HUES6 (cell line): Measurements from ENCODE around the gene GMDS.

ENCODE experiments used
- H3K27ac ChIP-seq: 2 replicates; pipeline ENCODE4 v1.7.0; 2013; ENCODE audit warnings: low read depth, mild to moderate bottlenecking, low read length, inconsistent platforms
- H3K27me3 ChIP-seq: 2 replicates; pipeline ENCODE4 v1.6.1; 2013; ENCODE audit warnings: low read length; ENCODE audit not compliant: control insufficient read depth, insufficient read depth
- H3K36me3 ChIP-seq: 2 replicates; pipeline ENCODE4 v1.6.1; 2013; ENCODE audit warnings: low read length; ENCODE audit not compliant: control insufficient read depth, insufficient read depth
- H3K4me1 ChIP-seq: 2 replicates; pipeline ENCODE4 v1.6.1; 2013; ENCODE audit warnings: low read length; ENCODE audit not compliant: control insufficient read depth, insufficient read depth
- H3K4me3 ChIP-seq: 2 replicates; pipeline ENCODE4 v1.5.1; 2013; ENCODE audit warnings: low read depth, low read length
- H3K9ac ChIP-seq: one replicate; pipeline ENCODE4 v1.6.1; 2013; ENCODE audit warnings: mild to moderate bottlenecking, low read length
- H3K9me3 ChIP-seq: 2 replicates; pipeline ENCODE4 v1.6.1; 2013; ENCODE audit warnings: low read depth, low read length; ENCODE audit not compliant: control insufficient read depth, insufficient read depth

GMDS gene

DNA sequence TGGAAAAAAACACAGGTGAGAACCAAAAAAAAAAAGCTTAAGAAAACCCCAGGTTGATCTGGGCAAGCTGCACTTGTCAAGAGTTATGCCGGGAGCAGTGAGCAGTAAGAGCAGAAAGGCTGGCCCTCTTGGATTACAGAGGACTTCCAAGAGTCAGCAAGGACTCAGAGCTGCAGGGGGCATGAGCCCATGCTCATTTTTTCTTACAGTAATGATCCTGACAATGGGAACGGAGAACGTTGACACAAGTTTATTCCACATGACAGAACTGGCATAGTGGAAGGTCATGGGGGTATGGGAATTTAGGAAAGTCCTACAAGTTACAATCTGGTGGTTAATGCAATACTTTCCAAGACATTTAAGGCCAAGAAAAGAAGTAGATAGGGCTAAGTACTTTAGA lies 256.6 kb downstream of the GMDS start:
- Histone ChIP-seq H3K36me3 (no peaks in the 10 kb centered on the region), H3K4me3 (no peak overlapping the region), H3K9ac (no peak overlapping the region), H3K27ac (no peak overlapping the region), H3K27me3 (no peaks in the 10 kb centered on the region), H3K4me1 (no peaks in the 10 kb centered on the region), H3K9me3 (0 out of 2 replicates have a peak, but pooled peaks cover 3% of the 10 kb centered on the region)

DNA sequence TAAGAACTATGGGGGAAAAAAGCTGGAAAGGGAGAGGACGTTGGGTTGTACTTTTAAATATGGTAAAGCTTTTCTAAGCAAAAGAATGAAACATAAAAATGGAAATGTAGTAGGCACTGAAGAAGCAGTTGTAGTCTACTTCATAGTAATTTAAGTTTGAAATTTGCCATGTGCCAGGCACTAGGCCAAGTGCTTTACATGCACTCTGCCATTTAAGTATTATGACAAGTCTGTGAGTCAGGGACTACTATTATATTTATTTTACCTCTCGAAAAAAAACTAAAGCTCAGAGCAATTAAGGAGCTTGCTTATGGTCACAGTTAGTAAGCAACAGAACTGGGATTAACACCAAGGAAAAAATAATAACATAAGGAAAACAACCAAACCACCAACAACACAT lies 257.8 kb downstream of the GMDS start:
- H3K9me3 ChIP-seq: peaks cover 7% of the 10 kb centered on the region; the same call in 1 of the 2 replicates
- no peak overlapping the region for H3K9ac ChIP-seq
- no peak overlapping the region for H3K27ac ChIP-seq
- H3K36me3 ChIP-seq: no peaks in the 10 kb centered on the region
- no peaks in the 10 kb centered on the region for H3K4me1 ChIP-seq
- H3K27me3 ChIP-seq: no peaks in the 10 kb centered on the region
- H3K4me3 ChIP-seq: no peak overlapping the region

DNA sequence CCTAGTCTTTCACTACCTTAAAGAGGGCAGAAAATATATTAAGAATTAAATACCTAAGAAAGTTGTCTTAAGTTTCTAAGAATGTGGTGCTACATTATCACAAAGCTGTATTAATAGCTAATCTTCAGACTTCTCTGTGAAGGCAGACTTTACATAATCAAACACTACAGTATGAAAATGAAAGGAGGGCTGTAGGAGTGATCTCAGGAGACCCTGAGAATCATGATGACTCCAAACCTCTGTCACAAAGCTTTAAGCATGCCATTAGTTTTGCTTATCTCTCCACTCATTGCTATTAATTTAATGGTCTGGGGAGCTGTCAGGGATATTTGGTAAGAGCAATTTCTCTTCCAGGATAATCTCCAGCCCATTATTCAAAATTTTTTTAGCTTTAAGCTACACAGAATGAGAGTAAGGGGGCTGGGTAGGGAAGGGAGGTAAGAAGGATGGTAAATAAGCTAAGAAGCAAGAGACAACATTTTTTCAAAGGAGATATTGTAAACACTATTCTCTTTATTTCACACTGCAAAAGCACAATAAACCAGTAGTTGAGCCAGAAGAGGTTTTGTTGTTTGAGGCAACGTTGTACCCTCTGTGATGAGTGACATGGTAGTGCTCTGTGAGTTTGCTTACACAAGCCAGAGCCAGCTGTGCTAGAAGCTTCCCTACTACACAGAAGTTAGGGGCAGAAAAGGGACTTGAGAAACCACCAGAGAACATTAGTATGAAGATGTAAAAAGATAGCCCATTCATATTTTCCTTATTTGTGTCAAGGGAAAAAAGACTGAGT lies 258.8 kb downstream of the GMDS start:
- H3K9me3 ChIP-seq: peaks cover 7% of the 10 kb centered on the region; the same call in 1 of the 2 replicates
- H3K27ac ChIP-seq: no peak overlapping the region
- no peaks in the 10 kb centered on the region for H3K4me1 ChIP-seq
- no peaks in the 10 kb centered on the region for H3K36me3 ChIP-seq
- no peak overlapping the region for H3K4me3 ChIP-seq
- H3K9ac ChIP-seq: no peak overlapping the region
- H3K27me3 ChIP-seq: no peaks in the 10 kb centered on the region

GRCh38 chr6:1984346-1984994 lies 260.9 kb downstream of the GMDS start:
- Histone ChIP-seq H3K4me1 (no peaks in the 10 kb centered on the region), H3K9me3 (peaks cover 14% of the 10 kb centered on the region; the same call in 1 of the 2 replicates), H3K27me3 (no peaks in the 10 kb centered on the region), H3K9ac (no peak overlapping the region), H3K27ac (no peak overlapping the region), H3K36me3 (no peaks in the 10 kb centered on the region), H3K4me3 (no peak overlapping the region)

GRCh38 chr6:1983850-1984249 lies 261.6 kb downstream of the GMDS start:
- H3K9me3 ChIP-seq: peaks cover 14% of the 10 kb centered on the region; the same call in 1 of the 2 replicates

GRCh38 chr6:1972962-1973361 lies 272.4 kb downstream of the GMDS start:
- Histone ChIP-seq H3K4me1 (no peaks in the 10 kb centered on the region; the same call in 1 of the 2 replicates), H3K27ac (no peak overlapping the region), H3K36me3 (no peaks in the 10 kb centered on the region), H3K4me3 (no peak overlapping the region), H3K9me3 (no peaks in the 10 kb centered on the region), H3K9ac (no peak overlapping the region), H3K27me3 (no peaks in the 10 kb centered on the region)

More at GRCh38 chr6:1983850-1984249, 261.6 kb downstream of the GMDS start:
- Histone ChIP-seq H3K27ac (no peak overlapping the region), H3K4me1 (no peaks in the 10 kb centered on the region), H3K9ac (no peak overlapping the region), H3K4me3 (no peak overlapping the region), H3K36me3 (no peaks in the 10 kb centered on the region), H3K27me3 (no peaks in the 10 kb centered on the region)

DNA sequence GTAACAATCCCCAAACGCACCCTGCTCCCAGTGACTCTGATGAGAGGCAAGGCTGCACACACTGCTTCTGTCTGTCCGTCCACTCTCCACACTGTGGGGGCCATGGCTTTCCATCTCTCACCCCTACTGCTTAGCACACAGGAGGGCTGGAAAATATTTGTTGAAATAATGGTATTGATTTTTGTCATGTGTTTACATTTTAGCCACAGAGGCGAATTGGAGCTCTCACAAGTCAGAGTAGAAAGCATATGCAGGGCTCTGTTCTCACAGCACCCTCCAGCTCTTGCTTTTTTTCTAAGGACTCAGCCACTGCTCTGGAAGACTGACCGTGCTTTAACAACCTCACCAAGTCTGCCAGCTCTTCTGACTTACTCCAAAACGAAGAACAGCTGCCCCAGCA lies 273.8 kb downstream of the GMDS start:
- no peak overlapping the region for H3K4me3 ChIP-seq
- H3K9me3 ChIP-seq: no peaks in the 10 kb centered on the region
- H3K27me3 ChIP-seq: no peaks in the 10 kb centered on the region
- H3K4me1 ChIP-seq: no peaks in the 10 kb centered on the region; the same call in 1 of the 2 replicates
- no peak overlapping the region for H3K27ac ChIP-seq
- H3K36me3 ChIP-seq: no peaks in the 10 kb centered on the region
- H3K9ac ChIP-seq: no peak overlapping the region

GRCh38 chr6:1970151-1970561 lies 275.2 kb downstream of the GMDS start:
- no peaks in the 10 kb centered on the region for H3K36me3 ChIP-seq
- no peaks in the 10 kb centered on the region for H3K9me3 ChIP-seq
- H3K4me1 ChIP-seq: no peaks in the 10 kb centered on the region; the same call in 1 of the 2 replicates
- H3K4me3 ChIP-seq: no peak overlapping the region
- H3K9ac ChIP-seq: no peak overlapping the region
- no peaks in the 10 kb centered on the region for H3K27me3 ChIP-seq
- H3K27ac ChIP-seq: no peak overlapping the region

DNA sequence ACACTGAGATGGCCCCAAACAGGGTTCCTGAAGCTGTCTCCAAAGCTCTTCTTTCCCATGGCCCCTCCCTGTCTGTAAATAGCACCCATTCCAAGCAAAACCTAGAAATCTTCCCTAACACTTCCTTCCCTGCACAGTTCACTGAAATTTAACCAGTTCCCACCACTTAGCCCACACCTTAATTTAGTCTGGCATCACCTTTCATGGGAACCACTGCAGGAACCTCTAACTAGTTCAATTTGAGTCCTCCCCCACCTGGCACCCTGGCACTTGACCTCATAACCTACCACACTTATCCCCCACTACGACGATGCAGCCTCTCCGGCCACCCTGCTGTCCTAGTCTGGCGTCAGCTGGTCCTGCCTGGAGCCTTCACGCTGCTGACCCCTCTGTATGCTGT lies 278.7 kb downstream of the GMDS start:
- Histone ChIP-seq H3K4me3 (no peak overlapping the region), H3K9ac (no peak overlapping the region), H3K9me3 (no peaks in the 10 kb centered on the region), H3K27me3 (no peaks in the 10 kb centered on the region), H3K4me1 (no peaks in the 10 kb centered on the region; the same call in 1 of the 2 replicates), H3K27ac (no peak overlapping the region), H3K36me3 (no peaks in the 10 kb centered on the region)

DNA sequence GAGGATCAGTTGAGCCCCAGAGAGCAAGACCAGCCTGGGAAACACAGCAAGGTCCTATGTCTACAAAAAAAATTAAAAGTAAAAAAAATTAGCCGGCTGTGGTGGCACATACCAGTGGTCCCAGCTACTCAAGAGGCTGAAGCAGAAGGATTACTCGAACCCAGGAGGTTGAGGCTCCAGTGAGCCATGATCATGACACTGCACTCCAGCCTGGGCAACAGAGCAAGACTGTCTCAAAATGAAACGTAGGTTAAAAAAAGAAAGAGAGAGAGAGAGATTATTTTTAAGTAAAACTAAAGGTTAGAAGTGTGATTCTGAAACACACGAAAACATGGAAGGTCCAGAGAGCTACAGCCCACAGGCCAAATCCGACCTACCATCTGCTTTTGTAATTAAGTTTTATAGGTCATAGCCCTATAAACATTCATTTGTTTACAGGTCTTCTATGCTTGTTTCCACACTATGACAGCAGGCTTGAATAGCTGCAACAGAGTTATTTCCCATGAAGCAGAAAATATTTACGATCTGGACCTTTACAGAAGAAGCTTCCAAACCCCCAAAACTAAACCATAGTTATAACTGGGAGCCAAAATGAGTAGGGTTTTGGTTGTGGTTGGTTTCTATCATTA lies 279.7 kb downstream of the GMDS start:
- no peak overlapping the region for H3K4me3 ChIP-seq
- no peak overlapping the region for H3K9ac ChIP-seq
- no peaks in the 10 kb centered on the region for H3K36me3 ChIP-seq
- no peaks in the 10 kb centered on the region; the same call in 1 of the 2 replicates for H3K4me1 ChIP-seq
- no peaks in the 10 kb centered on the region for H3K27me3 ChIP-seq
- H3K9me3 ChIP-seq: no peaks in the 10 kb centered on the region
- H3K27ac ChIP-seq: no peak overlapping the region

- H3K27ac ChIP-seq: no peak overlapping the region
- H3K36me3 ChIP-seq: no peaks in the 10 kb centered on the region
- no peak overlapping the region for H3K9ac ChIP-seq
- no peaks in the 10 kb centered on the region for H3K9me3 ChIP-seq
- H3K27me3 ChIP-seq: no peaks in the 10 kb centered on the region
- no peaks in the 10 kb centered on the region for H3K4me1 ChIP-seq
- H3K4me3 ChIP-seq: no peak overlapping the region
Observed at GRCh38 chr6:1963596-1963995, 281.8 kb downstream of the GMDS start.
